ENCODE results near the gene RIC1. TPM values are rescaled to one million over a fixed set of nuclear protein-coding genes. Genes with fewer than 3 reads are reported as not detected.
"Not testable (repeated sequence)": the region's sequence is repeated elsewhere in the genome, so short reads cannot be mapped to it uniquely, and the experiment has no call there.

Gene RIC1, protein sequence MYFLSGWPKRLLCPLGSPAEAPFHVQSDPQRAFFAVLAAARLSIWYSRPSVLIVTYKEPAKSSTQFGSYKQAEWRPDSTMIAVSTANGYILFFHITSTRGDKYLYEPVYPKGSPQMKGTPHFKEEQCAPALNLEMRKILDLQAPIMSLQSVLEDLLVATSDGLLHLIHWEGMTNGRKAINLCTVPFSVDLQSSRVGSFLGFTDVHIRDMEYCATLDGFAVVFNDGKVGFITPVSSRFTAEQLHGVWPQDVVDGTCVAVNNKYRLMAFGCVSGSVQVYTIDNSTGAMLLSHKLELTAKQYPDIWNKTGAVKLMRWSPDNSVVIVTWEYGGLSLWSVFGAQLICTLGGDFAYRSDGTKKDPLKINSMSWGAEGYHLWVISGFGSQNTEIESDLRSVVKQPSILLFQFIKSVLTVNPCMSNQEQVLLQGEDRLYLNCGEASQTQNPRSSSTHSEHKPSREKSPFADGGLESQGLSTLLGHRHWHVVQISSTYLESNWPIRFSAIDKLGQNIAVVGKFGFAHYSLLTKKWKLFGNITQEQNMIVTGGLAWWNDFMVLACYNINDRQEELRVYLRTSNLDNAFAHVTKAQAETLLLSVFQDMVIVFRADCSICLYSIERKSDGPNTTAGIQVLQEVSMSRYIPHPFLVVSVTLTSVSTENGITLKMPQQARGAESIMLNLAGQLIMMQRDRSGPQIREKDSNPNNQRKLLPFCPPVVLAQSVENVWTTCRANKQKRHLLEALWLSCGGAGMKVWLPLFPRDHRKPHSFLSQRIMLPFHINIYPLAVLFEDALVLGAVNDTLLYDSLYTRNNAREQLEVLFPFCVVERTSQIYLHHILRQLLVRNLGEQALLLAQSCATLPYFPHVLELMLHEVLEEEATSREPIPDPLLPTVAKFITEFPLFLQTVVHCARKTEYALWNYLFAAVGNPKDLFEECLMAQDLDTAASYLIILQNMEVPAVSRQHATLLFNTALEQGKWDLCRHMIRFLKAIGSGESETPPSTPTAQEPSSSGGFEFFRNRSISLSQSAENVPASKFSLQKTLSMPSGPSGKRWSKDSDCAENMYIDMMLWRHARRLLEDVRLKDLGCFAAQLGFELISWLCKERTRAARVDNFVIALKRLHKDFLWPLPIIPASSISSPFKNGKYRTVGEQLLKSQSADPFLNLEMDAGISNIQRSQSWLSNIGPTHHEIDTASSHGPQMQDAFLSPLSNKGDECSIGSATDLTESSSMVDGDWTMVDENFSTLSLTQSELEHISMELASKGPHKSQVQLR (N-terminal part only)
- total RNA-seq: 20.4 and 21.5 TPM in 2 replicates

DNA sequence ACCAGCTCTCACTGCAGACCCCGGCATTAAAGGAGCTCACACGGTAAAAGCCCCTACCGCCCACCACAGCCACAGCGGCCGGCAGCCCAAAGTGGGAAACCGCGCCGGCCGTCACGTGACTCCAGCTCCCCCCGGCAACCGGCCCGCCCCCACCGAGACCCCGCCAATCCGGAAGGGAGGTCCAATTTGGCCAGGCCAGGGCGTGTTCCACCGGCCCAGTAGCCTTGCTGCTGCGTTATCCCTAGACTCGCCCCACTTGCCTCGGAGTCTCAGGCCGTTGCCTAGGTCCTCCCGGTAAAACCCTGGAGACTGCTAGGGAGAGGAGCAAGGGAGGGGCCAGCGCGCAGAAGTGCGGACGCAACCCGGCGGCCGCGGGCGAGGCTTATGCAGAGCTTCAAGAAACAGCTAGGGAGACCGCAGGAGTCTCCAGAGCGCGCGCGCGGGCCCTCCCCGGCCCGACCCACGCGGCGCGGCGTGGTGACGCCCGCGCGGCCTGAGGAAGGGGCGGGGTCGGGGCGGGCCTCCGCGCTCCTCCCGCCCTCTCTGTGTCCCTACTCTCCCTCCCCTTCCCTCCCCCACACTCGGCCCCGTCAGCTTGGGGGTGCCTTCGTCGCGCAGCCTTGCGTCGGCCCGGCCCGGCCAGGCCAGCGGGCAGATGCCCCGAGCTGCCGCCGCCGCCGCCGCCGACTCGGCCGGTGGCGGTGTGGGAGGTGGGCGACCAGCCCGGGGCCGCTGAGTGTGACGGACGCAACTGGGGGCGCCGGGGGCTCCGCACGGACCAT, at the start of gene RIC1:
Gene RIC1, plus strand, starts transcription at position 578 of the 782 bp plus-strand sequence. Its CDS starts 203 bp downstream, at position 781.
- intact Hi-C loops (cut with micrococcal nuclease): loop anchor here (1.0 to 5.0 kb wide), 14 partner anchors 42 to 1128 kb away; partner anchors contain the start of genes CD274, KDM4C, PDCD1LG2 and PLGRKT

DNA sequence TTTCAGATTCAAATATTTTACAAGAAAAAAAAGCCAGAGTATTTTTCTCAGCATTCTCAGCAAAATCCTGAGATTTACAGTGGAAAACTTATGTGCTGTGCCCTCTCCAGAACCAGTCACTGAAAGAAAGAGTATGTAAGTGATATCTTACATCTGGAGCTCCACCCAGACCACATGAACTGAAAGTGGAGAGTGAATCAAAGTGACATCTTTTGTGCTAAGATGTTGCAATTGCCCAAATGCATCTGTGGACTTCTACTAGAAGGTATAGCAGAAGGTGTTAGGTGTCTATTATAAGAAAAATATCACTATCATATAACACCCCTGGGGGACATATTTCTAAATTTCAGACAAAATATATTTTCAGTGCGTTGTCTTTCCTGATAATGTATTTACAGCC, 49.0 kb upstream of the RIC1 start:
- intact Hi-C loops (cut with micrococcal nuclease): no loop called here

DNA sequence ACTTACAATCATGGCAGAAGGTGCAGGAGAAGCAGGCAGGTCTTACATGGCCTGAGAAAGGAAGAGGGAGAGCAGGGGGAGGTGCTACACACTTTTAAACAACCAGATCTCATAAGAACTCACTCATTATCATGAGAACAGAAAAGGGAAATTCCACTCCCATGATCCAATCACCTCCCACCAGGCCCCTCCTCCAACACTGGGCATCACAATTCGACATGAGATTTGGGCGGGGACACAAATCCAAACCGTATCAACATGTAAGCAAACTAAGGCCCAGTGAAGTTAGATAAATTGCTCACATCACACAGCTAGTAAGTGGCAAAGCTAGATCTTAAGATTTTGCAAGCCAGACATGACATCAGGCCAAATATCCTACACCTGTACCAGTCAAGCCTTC, 48.3 kb upstream of the RIC1 start:
- intact Hi-C loops (cut with micrococcal nuclease): no loop called here

DNA sequence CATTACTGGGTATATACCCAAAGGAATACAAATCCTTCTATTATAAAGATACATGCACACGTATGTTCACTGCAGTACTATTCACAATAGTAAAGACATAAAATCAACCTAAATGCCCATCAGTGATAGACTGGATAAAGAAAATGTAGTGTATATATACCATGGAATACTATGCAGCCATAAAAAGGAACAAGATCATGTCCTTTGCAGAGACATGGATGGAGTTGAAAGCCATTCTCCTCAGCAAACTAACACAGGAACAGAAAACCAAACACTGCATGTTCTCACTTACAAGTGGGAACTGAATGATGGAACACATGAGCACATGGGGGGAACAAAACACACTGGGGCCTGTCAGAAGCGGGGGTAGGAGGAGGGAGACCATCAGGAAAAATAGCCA, 47.2 kb upstream of the RIC1 start:
- intact Hi-C loops (cut with micrococcal nuclease): not testable (repeated sequence)

DNA sequence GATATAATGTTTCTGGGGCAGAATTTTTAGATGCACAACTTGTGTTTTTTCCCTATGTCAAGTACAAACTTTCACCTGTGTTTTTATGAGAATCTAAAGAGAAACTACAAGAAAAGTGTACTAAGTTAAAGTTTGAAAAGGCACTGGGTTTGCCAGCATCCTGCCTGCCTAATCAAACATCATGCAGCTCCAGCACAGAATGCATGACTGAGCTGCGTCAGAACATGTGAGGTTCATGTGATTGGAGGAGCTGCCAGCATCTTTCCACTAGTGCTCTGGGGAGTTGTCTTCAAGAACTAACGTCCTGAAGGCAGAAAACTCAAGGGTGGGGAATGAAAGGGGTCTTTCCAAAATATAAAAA, 46.1 kb upstream of the RIC1 start:
- intact Hi-C loops (cut with micrococcal nuclease): no loop called here

DNA sequence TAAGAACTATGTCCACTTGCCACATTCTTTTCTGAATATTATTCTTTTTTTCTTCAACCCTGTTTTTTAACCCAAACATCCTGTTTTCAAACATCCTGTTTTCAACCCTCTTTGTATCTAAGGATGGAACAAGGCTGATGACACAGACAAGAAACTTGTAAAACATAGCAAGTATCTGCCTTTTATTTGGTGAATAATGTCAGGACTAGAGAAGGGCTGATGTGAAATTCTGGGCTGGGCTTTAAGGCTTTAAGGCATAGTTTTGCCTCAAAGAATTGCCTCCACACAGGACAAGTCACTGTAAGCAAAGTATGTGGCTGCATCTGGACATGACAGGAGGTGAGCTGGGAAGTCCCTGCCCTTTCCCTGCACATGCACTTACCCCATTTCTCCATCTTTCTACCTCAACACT, 42.5 kb upstream of the RIC1 start:
- intact Hi-C loops (cut with micrococcal nuclease): loop anchor here (1.0 to 5.0 kb wide), 8 partner anchors 28 to 249 kb away; partner anchors contain the start of genes CD274, PDCD1LG2, PLGRKT and RIC1

DNA sequence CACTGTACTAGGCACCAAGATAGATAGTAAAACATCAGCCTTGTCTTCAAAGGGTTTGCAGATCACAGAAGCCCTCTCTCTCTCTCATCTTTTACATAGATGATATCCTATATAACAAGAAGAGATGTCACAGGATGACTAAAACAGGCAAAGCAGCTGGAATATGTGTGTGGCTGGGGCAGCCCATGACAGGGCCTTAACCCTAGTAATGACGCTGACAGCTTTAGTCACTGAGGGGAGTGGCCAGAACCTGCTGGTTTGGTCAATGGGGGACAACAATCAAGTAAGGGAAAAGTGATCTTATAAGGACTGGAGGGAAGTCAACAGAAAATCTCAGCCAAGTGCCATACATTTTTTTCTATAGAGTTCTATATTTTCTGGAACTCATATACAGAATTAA, 41.9 kb upstream of the RIC1 start:
- intact Hi-C loops (cut with micrococcal nuclease): loop anchor here (2.0 to 5.0 kb wide), 3 partner anchors 42 to 250 kb away; partner anchors contain the start of genes RIC1 and RLN1

DNA sequence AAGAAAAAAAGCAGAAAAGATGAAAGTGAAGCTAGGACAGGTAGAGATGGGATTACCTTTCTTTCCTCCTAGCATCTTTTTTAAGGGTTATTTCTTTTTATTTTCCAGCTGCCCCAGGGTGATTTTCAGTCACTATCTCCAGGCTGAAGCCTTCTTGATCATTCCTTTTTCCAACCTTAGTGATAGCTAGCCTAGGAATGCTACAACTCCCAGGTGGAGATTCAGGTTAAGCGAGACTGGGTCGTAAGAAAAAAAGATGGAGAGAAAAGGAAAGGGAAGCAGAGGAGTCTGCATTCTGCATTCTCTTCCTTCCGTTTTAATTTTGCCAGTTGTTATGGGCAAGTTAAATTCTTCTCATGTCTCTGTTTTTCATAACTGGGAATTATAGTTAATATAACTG, 36.7 kb upstream of the RIC1 start:
- intact Hi-C loops (cut with micrococcal nuclease): no loop called here

DNA sequence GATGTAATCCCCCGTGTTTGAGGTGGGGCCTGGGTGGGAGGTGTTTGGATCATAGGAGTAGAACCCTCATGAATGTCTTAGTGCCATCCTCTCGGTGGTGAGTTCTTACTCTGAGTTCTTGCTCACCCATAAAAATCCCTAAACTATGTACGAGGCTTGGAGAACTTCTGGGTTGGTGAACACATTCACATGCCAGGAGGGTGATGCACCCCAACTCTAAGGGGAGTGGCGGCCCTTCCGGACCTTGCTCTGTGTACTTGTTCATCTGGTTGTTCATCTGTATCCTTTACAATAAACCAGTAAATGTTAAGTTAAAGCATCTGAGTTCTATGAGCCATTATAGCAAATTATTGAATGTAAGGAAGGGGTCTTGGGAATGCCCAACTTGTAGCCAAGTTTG, 36.0 kb upstream of the RIC1 start:
- intact Hi-C loops (cut with micrococcal nuclease): no loop called here

DNA sequence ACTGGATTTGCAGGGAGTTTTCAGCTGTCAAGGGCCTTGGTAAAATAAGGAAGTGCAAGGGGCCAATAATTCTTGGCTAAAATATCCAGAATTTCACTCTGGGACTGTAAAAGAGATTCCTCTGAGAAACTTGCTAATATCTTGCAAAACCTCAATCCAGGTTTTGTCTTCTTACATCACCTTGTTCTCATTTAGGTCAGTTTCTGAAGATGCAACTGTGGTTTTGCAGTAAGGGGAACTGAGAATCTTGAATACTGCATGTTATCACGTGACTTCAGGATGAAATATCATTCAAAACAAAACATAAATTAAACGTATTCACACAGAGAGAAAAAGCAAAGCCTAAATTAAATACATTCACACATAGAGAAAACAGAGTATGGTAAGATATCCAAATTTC, 35.0 kb upstream of the RIC1 start:
- intact Hi-C loops (cut with micrococcal nuclease): no loop called here

DNA sequence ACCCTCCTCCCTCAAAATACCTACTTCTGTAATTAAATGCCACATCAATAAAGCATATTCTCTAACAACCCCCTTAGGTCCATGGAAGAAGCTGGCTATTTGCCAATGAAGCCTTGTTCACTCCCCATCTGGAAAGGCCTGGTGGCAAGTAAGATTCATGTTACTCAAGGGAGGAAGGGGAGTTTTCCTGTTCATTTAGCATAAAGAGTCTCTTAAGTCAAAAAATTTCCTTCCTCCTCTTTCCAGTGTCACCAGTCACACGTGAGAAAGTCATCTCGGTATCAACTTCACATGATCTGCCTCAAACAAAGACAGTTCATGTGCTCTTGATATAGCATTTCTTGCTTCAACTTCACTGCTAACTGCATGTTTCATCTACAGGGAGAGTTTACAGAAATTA, 32.7 kb upstream of the RIC1 start:
- intact Hi-C loops (cut with micrococcal nuclease): no loop called here

DNA sequence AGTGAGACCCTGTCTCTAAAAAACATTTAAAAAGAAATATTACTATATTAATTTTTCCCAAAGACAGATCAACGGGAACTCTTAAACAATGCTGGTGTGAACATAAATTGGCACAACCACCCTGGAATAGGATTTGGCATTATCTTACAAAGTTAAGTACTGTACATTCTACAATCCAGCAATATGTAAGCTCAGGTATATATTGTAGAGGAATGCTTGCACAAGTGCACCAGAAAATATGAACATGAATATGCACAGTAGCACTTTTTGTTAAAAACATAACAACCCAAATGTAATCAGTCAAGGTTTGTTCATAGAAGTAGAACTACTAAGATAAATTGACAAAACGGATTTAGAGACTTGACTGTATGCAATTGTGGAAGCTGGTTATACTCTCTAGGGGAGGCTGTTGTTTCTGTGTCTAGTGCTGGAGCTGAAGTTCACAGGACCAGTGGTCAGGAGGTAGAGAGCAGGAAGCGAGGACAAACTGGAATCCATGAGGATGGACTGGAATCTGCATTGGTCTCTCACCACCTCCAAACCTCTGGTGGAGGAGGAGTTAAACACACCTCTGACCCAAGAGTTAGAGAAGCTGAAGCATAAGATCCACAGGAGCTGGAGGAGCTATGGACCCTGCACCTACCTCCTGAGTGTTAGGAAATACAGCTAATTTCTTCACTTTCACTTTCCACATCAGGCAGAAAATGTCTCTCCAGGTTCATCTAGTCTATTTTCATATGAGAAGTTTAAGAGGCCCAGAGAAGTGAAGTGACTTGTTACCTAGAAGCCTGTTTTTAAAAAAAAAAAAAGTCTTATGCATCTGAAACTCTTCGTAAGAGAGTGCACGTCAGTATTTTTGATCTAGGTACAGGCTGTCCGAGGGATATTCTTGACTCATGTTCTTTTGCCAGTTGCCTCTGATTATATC, 20.3 kb upstream of the RIC1 start:
- intact Hi-C loops (cut with micrococcal nuclease): no loop called here

DNA sequence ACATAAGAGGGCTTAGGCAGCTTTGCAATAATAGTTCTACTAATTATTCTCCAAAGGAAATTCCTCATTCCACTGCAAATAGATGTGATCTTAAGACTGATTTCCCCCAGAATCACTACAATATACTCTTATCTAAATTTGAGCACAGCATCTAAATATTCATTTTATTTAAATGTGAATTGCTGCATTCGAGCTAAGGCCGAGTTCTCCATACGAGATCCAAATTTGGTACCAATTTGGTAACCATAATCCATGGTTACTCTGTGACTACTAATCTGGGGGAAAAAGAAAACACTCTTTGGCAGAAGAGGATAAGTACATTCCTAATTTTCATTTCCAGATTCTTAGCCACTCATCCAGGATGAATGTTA, 19.7 kb upstream of the RIC1 start:
- intact Hi-C loops (cut with micrococcal nuclease): no loop called here

DNA sequence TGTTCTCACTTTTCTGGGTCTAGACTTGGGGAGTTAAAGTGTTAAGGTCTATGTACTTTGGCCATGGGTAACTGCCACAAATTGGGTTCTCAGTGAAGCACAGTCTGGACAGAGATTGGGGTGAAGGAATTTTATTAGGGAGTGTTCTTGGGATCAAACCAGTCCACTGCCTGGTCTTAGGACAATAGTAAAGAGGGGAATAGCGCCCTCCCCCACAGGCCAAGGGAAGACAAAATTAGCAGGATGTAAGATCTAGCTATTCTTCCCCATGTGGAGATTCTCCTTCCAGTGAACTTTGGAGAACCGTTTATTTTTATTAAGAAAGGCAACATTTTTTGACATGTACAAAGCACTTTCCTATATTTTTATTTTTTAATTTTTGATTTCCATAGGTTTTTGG, 18.4 kb upstream of the RIC1 start:
- intact Hi-C loops (cut with micrococcal nuclease): loop anchor here (5.0 kb wide), 1 partner anchor 743 kb away; no protein-coding TSS in a partner anchor

DNA sequence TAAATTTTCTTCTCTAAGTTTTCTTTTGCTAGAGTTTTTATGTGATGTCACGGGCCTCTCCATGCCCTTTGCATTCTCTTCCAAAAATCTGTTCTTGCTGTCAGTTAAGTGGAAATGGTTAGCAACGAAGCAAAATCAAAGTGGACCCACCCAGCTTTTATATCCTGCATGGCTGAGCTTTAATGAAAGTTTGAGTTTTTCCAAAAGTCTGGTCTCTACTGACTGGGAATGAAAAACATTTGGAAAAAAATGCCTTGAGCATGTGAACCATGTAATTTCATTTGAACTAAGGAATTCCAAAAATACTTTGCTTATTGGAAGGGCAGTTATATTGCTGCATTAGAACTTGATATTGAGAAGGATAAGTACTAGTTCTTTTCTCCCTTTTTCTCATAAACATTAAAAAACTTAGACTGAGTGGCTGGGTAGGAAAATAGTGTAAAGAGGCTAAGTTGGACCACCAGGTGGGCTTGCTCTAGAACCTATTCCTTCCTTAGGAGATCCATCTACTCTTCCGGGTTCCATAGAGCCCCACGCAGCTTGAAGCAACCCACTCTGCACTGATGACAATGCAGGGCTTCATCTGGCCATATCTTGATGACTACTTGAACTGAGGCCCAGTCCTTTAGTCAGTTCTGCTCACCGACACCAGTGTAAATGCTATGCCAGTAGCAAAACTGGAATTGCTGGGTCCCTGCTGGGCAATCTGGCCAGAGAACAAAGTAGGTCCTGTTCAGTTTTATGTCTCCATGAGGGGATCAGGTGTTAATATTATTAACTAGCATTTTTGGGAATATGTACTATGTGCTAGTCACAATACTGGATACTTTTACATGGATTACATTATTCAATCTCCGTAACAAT, 17.4 kb upstream of the RIC1 start:
- intact Hi-C loops (cut with micrococcal nuclease): loop anchor here (5.0 kb wide), 1 partner anchor 744 kb away; no protein-coding TSS in a partner anchor

DNA sequence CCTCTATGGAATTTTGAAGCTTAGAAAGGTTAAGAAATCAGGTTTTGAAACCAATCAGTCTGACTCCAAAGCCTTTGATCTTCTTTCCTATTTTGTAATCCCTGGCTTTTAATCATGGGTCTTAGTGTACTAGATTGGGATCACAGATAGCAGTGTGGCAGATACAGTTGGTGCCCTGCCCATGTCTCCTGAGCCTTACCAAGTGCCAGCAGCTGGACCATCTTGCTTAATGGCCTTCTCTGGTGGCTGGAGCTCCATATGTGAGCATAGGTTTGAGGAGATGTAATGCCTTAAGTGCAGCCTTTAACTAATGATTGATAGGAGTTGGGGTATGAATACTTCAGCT, 16.7 kb upstream of the RIC1 start:
- intact Hi-C loops (cut with micrococcal nuclease): loop anchor here (5.0 kb wide), 1 partner anchor 745 kb away; no protein-coding TSS in a partner anchor

DNA sequence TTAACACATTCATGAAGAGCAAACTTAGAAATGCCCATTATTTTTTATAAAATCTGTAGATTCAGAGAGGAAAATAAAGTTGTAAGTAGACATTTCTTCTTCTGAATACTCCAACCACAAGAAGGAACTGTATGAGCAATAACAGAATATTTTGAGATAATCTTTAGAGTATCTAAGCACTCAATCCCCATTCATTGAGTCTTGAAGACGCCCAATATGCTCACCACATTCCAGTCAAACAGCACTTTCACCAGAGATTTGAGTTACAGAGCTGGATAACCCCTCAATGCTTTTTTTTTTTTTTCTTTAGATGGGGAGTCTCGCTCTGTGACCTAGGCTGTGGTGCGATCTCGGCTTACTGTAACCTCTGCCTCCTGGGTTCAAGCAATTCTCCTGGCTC, 14.7 kb upstream of the RIC1 start:
- intact Hi-C loops (cut with micrococcal nuclease): loop anchor here (5.0 kb wide), 1 partner anchor 747 kb away; no protein-coding TSS in a partner anchor

DNA sequence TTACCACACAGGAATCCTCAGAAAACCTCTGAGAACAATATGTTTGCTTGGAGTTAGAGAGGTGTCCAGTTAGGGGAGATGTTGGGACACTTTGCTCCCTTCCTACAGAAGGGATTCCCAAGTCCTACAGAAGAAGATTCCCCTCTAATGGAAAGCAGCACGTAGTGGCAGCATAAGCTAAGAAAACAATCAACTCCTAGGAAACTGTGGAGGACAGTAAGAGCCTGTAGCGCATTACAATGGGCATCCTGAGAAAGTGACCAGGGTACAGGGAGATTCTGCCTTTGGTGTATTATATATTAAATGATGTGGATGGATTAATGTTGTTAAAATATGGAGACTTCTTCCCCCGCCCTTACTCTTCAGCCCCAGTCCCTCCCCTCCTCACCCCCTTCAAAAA, 13.9 kb upstream of the RIC1 start:
- intact Hi-C loops (cut with micrococcal nuclease): loop anchor here (5.0 kb wide), 1 partner anchor 748 kb away; no protein-coding TSS in a partner anchor
